ENCODE measurements around the gene PANK3. TPM values are rescaled to one million over a fixed set of nuclear protein-coding genes. Genes with fewer than 3 reads are reported as not detected.

The PANK3 gene
- total and polyA plus RNA-seq, 9 of the 15 experiments (the other 6 are each of a cell fraction or from before 2014, with no cell fraction given): 5.9 to 50.4 (median 29.7) TPM

GRCh38 chr5:168608821-168609220 lies 29.7 kb upstream of the PANK3 start:
- TF ChIP-seq RBM25 (IDR thresholded peaks at IDR 0.05; ENCODE audit: low read depth, low read length, severe bottlenecking) (peak; percentile 32), ETS1 (conservative IDR thresholded peaks at IDR 0.05; ENCODE audit: control insufficient read depth, low read depth, low read length) (no peak)
- DNase-seq (ENCODE audit: extremely low read depth in 1 of 4, low spot score in 3 of 4) (no peak), FAIRE-seq (no peak), ATAC-seq (no peak)
- Histone ChIP-seq H3K27me3 (ENCODE audit: control insufficient read depth in 2 of 2, insufficient read depth in 2 of 2, low read length in 2 of 2) (peaks cover 6 to 14% of the 10 kb centered on the region in 2 experiments; a peak in 4 of 5 replicates), H3K9me3 (replicated peaks; ENCODE audit: control insufficient read depth, insufficient read depth, low read depth, low read length) (no peaks in the 10 kb centered on the region), H4K20me1 (replicated peaks; ENCODE audit: control insufficient read depth, insufficient read depth, low read length) (no peaks in the 10 kb centered on the region), H2AFZ (ENCODE audit: low read depth, low read length) (no peak overlapping the region), H3K4me2 (ENCODE audit: insufficient read depth, low read length) (no peak overlapping the region), H3K4me1 (replicated peaks in 1 of 2; ENCODE audit: control insufficient read depth in 2 of 2, insufficient read depth in 2 of 2, low read length in 2 of 2) (no peaks in the 10 kb centered on the region), H3K36me3 (ENCODE audit: control insufficient read depth, insufficient read depth, low read length) (no peaks in the 10 kb centered on the region), H3K9me1 (ENCODE audit: control insufficient read depth, insufficient read depth, low read length) (no peaks in the 10 kb centered on the region), H3K79me2 (ENCODE audit: control insufficient read depth, insufficient read depth, low read length) (no peaks in the 10 kb centered on the region), H3K9ac (ENCODE audit: insufficient read depth in 1 of 2, low read depth in 2 of 2, low read length in 2 of 2) (no peak overlapping the region), H3K27ac (ENCODE audit: extremely low read depth, low read depth, low read length) (no peak overlapping the region), H3K4me3 (no peak overlapping the region)
- in situ Hi-C loops (cut with MboI): no loop called here
- no TSS peak for BruUV-seq (replicated peaks)
- intact Hi-C loops (cut with micrococcal nuclease): no loop called here
- ChIA-PET CTCF (ENCODE audit: low intra/inter-chr PET ratio) (no interaction called here), POLR2A (no interaction called here)
- WGBS (ENCODE audit: insufficient coverage, low coverage, missing lambda C conversion rate): 0% methylated on average over 2 of the region's 2 CpGs

GRCh38 chr5:168608386-168608785 lies 29.2 kb upstream of the PANK3 start:
- Histone ChIP-seq H3K27me3 (ENCODE audit: control insufficient read depth in 2 of 2, insufficient read depth in 2 of 2, low read length in 2 of 2) (peaks cover 6 to 14% of the 10 kb centered on the region in 2 experiments; a peak in 4 of 5 replicates), H3K4me3 (no peak overlapping the region), H3K9me3 (replicated peaks; ENCODE audit: control insufficient read depth, insufficient read depth, low read depth, low read length) (no peaks in the 10 kb centered on the region), H2AFZ (ENCODE audit: low read depth, low read length) (no peak overlapping the region), H4K20me1 (replicated peaks; ENCODE audit: control insufficient read depth, insufficient read depth, low read length) (no peaks in the 10 kb centered on the region), H3K4me1 (replicated peaks in 1 of 2; ENCODE audit: control insufficient read depth in 2 of 2, insufficient read depth in 2 of 2, low read length in 2 of 2) (no peaks in the 10 kb centered on the region), H3K79me2 (ENCODE audit: control insufficient read depth, insufficient read depth, low read length) (no peaks in the 10 kb centered on the region), H3K36me3 (ENCODE audit: control insufficient read depth, insufficient read depth, low read length) (no peaks in the 10 kb centered on the region), H3K4me2 (ENCODE audit: insufficient read depth, low read length) (no peak overlapping the region), H3K9ac (ENCODE audit: insufficient read depth in 1 of 2, low read depth in 2 of 2, low read length in 2 of 2) (no peak overlapping the region), H3K9me1 (ENCODE audit: control insufficient read depth, insufficient read depth, low read length) (no peaks in the 10 kb centered on the region), H3K27ac (ENCODE audit: extremely low read depth, low read depth, low read length) (no peak overlapping the region)
- POLR2A ChIA-PET: no interaction called here
- FAIRE-seq: no peak
- TF ChIP-seq TRIM28 (IDR thresholded peaks at IDR 0.05): no peak
- CTCF ChIA-PET (ENCODE audit: low intra/inter-chr PET ratio): no interaction called here
- intact Hi-C loops (cut with micrococcal nuclease) (no loop called here), in situ Hi-C loops (cut with MboI) (no loop called here)
- ATAC-seq: no peak
- no peak for DNase-seq (ENCODE audit: extremely low read depth in 1 of 4, low spot score in 3 of 4)
- BruUV-seq (replicated peaks): no TSS peak
- 0% methylated on average over 6 of the region's 6 CpGs for WGBS (ENCODE audit: insufficient coverage, low coverage, missing lambda C conversion rate)

Measured in K562 (cell line).